ENCODE measurements around the gene MSMO1.

MSMO1 gene

GRCh38 chr4:165345666-165346417 lies 18.4 kb downstream of the MSMO1 start:
- no peak overlapping the region for H3K4me3 ChIP-seq (ENCODE audit: low read depth, low read length)
- DNase-seq (ENCODE audit: low read depth), result no peak
- peak; percentile 27; the same call in 1 of the 2 replicates for TF ChIP-seq CTCF (IDR thresholded peaks at IDR 0.05; ENCODE audit: control insufficient read depth, extremely low read depth, insufficient read depth)

- DNase-seq (ENCODE audit: low read depth), result no peak
- H3K4me3 ChIP-seq (ENCODE audit: low read depth, low read length), result no peak overlapping the region
- no peak for TF ChIP-seq CTCF (IDR thresholded peaks at IDR 0.05; ENCODE audit: control insufficient read depth, extremely low read depth, insufficient read depth)
Observed at GRCh38 chr4:165347647-165348569, 20.4 kb downstream of the MSMO1 start.

GRCh38 chr4:165351359-165352130 lies 24.1 kb downstream of the MSMO1 start:
- no peak for TF ChIP-seq CTCF (IDR thresholded peaks at IDR 0.05; ENCODE audit: control insufficient read depth, extremely low read depth, insufficient read depth)
- no peak for DNase-seq (ENCODE audit: low read depth)
- no peak overlapping the region for H3K4me3 ChIP-seq (ENCODE audit: low read depth, low read length)

GRCh38 chr4:165355900-165356300 lies 28.4 kb downstream of the MSMO1 start:
- TF ChIP-seq CTCF (IDR thresholded peaks at IDR 0.05; ENCODE audit: control insufficient read depth, extremely low read depth, insufficient read depth), result peak; percentile 82
- no peak overlapping the region for H3K4me3 ChIP-seq (ENCODE audit: low read depth, low read length)
- peak; percentile 42 for DNase-seq (ENCODE audit: low read depth)

GRCh38 chr4:165359506-165359905 lies 32.0 kb downstream of the MSMO1 start:
- no peak for DNase-seq (ENCODE audit: low read depth)
- no peak overlapping the region for H3K4me3 ChIP-seq (ENCODE audit: low read depth, low read length)
- TF ChIP-seq CTCF (IDR thresholded peaks at IDR 0.05; ENCODE audit: control insufficient read depth, extremely low read depth, insufficient read depth), result no peak

GRCh38 chr4:165360041-165360695 lies 32.7 kb downstream of the MSMO1 start:
- no peak for DNase-seq (ENCODE audit: low read depth)
- TF ChIP-seq CTCF (IDR thresholded peaks at IDR 0.05; ENCODE audit: control insufficient read depth, extremely low read depth, insufficient read depth), result no peak
- no peak overlapping the region for H3K4me3 ChIP-seq (ENCODE audit: low read depth, low read length)

All from LNCaP clone FGC (cell line).